ENCODE data around the gene TLCD3B. TPM values are rescaled to one million over a fixed set of nuclear protein-coding genes. Genes with fewer than 3 reads are reported as not detected.

Gene TLCD3B
- total and polyA plus RNA-seq, 9 of the 15 experiments (the other 6 are each of a cell fraction or from before 2014, with no cell fraction given): 0.10 to 0.52 (median 0.23) TPM; not detected in 4

Other genes starting within 250 kb of the TLCD3B start
Only the 7 nearest of the 26 such genes appear.
- gene TAOK2, start 57.4 kb downstream of the TLCD3B start, total RNA-seq (2014; rRNA removed): 29.3 and 33.3 TPM in 2 replicates
- 7.1 and 8.5 TPM in 2 replicates for gene TAOK2, start 57.4 kb downstream of the TLCD3B start, total RNA-seq (2014; rRNA removed; fragmentation: Illumina TruSeq; extraction: Trizol)
- gene TAOK2, start 57.4 kb downstream of the TLCD3B start, total RNA-seq (2015; rRNA removed; fragmentation: Illumina TruSeq; extraction: Trizol): 20.1 and 21.7 TPM in 2 replicates
- gene TAOK2, start 57.4 kb downstream of the TLCD3B start, total RNA-seq (2021): 34.0 and 41.8 TPM in 2 replicates
- gene TAOK2, start 57.4 kb downstream of the TLCD3B start, polyA plus RNA-seq (2011; rRNA removed): 13.7 and 19.6 TPM in 2 replicates
- gene TAOK2, start 57.4 kb downstream of the TLCD3B start, polyA plus RNA-seq (2014; fragmentation: Illumina TruSeq; extraction: Trizol): 11.6 and 16.5 TPM in 2 replicates
- gene TAOK2, start 57.4 kb downstream of the TLCD3B start, polyA plus RNA-seq (2014; fragmentation: Nextera tagmentation; extraction: Ambion mirVana): under 1 TPM; 0.10 to 0.11 TPM
- 22.6 and 27.7 TPM in 2 replicates for gene TAOK2, start 57.4 kb downstream of the TLCD3B start, polyA plus RNA-seq (2014; rRNA removed)
- gene HIRIP3, start 35.7 kb downstream of the TLCD3B start, total RNA-seq (2014; rRNA removed): 34.6 and 38.2 TPM in 2 replicates
- gene HIRIP3, start 35.7 kb downstream of the TLCD3B start, total RNA-seq (2014; rRNA removed; fragmentation: Illumina TruSeq; extraction: Trizol): 6.7 and 8.6 TPM in 2 replicates
- gene HIRIP3, start 35.7 kb downstream of the TLCD3B start, total RNA-seq (2015; rRNA removed; fragmentation: Illumina TruSeq; extraction: Trizol): 16.9 and 18.2 TPM in 2 replicates
- 27.5 and 28.2 TPM in 2 replicates for gene HIRIP3, start 35.7 kb downstream of the TLCD3B start, total RNA-seq (2021)
- 10.6 and 13.3 TPM in 2 replicates for gene HIRIP3, start 35.7 kb downstream of the TLCD3B start, polyA plus RNA-seq (2011; rRNA removed)
- gene HIRIP3, start 35.7 kb downstream of the TLCD3B start, polyA plus RNA-seq (2014; fragmentation: Illumina TruSeq; extraction: Trizol): 25.1 and 28.8 TPM in 2 replicates
- 1 to 10 TPM; 3.3 to 5.6 TPM for gene HIRIP3, start 35.7 kb downstream of the TLCD3B start, polyA plus RNA-seq (2014; fragmentation: Nextera tagmentation; extraction: Ambion mirVana)
- 27.3 and 38.0 TPM in 2 replicates for gene HIRIP3, start 35.7 kb downstream of the TLCD3B start, polyA plus RNA-seq (2014; rRNA removed)
- gene INO80E, start 35.0 kb downstream of the TLCD3B start, total RNA-seq (2014; rRNA removed): 75.3 and 77.4 TPM in 2 replicates
- 28.5 and 30.9 TPM in 2 replicates for gene INO80E, start 35.0 kb downstream of the TLCD3B start, total RNA-seq (2014; rRNA removed; fragmentation: Illumina TruSeq; extraction: Trizol)
- 49.3 and 51.7 TPM in 2 replicates for gene INO80E, start 35.0 kb downstream of the TLCD3B start, total RNA-seq (2015; rRNA removed; fragmentation: Illumina TruSeq; extraction: Trizol)
- gene INO80E, start 35.0 kb downstream of the TLCD3B start, total RNA-seq (2021): 73.3 and 88.6 TPM in 2 replicates
- 22.8 and 23.4 TPM in 2 replicates for gene INO80E, start 35.0 kb downstream of the TLCD3B start, polyA plus RNA-seq (2011; rRNA removed)
- 102 and 107 TPM in 2 replicates for gene INO80E, start 35.0 kb downstream of the TLCD3B start, polyA plus RNA-seq (2014; fragmentation: Illumina TruSeq; extraction: Trizol)
- under 1 TPM; 0.31 to 0.56 TPM for gene INO80E, start 35.0 kb downstream of the TLCD3B start, polyA plus RNA-seq (2014; fragmentation: Nextera tagmentation; extraction: Ambion mirVana)
- 71.2 and 75.1 TPM in 2 replicates for gene INO80E, start 35.0 kb downstream of the TLCD3B start, polyA plus RNA-seq (2014; rRNA removed)
- not detected in 2 replicates for gene DOC2A, start 20.2 kb downstream of the TLCD3B start, total RNA-seq (2014; rRNA removed)
- gene DOC2A, start 20.2 kb downstream of the TLCD3B start, total RNA-seq (2014; rRNA removed; fragmentation: Illumina TruSeq; extraction: Trizol): 0.07 and 0.22 TPM in 2 replicates
- 0.11 and 0.29 TPM in 2 replicates for gene DOC2A, start 20.2 kb downstream of the TLCD3B start, total RNA-seq (2015; rRNA removed; fragmentation: Illumina TruSeq; extraction: Trizol)
- 0.38 and 0.47 TPM in 2 replicates for gene DOC2A, start 20.2 kb downstream of the TLCD3B start, total RNA-seq (2021)
- gene DOC2A, start 20.2 kb downstream of the TLCD3B start, polyA plus RNA-seq (2011; rRNA removed): 0.31 and 0.79 TPM in 2 replicates
- 0.21 and 0.27 TPM in 2 replicates for gene DOC2A, start 20.2 kb downstream of the TLCD3B start, polyA plus RNA-seq (2014; fragmentation: Illumina TruSeq; extraction: Trizol)
- gene DOC2A, start 20.2 kb downstream of the TLCD3B start, polyA plus RNA-seq (2014; fragmentation: Nextera tagmentation; extraction: Ambion mirVana): under 1 TPM; 0.03 to 0.23 TPM
- 0.36 and 2.6 TPM in 2 replicates for gene DOC2A, start 20.2 kb downstream of the TLCD3B start, polyA plus RNA-seq (2014; rRNA removed)
- not detected in 2 replicates for gene C16orf92, start 8.1 kb downstream of the TLCD3B start, total RNA-seq (2014; rRNA removed)
- not detected in 2 replicates for gene C16orf92, start 8.1 kb downstream of the TLCD3B start, total RNA-seq (2014; rRNA removed; fragmentation: Illumina TruSeq; extraction: Trizol)
- not detected in 2 replicates for gene C16orf92, start 8.1 kb downstream of the TLCD3B start, total RNA-seq (2015; rRNA removed; fragmentation: Illumina TruSeq; extraction: Trizol)
- not detected in 2 replicates for gene C16orf92, start 8.1 kb downstream of the TLCD3B start, total RNA-seq (2021)
- gene C16orf92, start 8.1 kb downstream of the TLCD3B start, polyA plus RNA-seq (2011; rRNA removed): not detected in 2 replicates
- not detected in 2 replicates for gene C16orf92, start 8.1 kb downstream of the TLCD3B start, polyA plus RNA-seq (2014; fragmentation: Illumina TruSeq; extraction: Trizol)
- not detected for gene C16orf92, start 8.1 kb downstream of the TLCD3B start, polyA plus RNA-seq (2014; fragmentation: Nextera tagmentation; extraction: Ambion mirVana)
- gene C16orf92, start 8.1 kb downstream of the TLCD3B start, polyA plus RNA-seq (2014; rRNA removed): not detected in 2 replicates
- 1,524 and 2,127 TPM in 2 replicates for gene ALDOA, start 34.5 kb upstream of the TLCD3B start, total RNA-seq (2014; rRNA removed)
- 349 and 485 TPM in 2 replicates for gene ALDOA, start 34.5 kb upstream of the TLCD3B start, total RNA-seq (2014; rRNA removed; fragmentation: Illumina TruSeq; extraction: Trizol)
- 1,293 TPM in 2 replicates for gene ALDOA, start 34.5 kb upstream of the TLCD3B start, total RNA-seq (2015; rRNA removed; fragmentation: Illumina TruSeq; extraction: Trizol)
- 2,182 and 2,224 TPM in 2 replicates for gene ALDOA, start 34.5 kb upstream of the TLCD3B start, total RNA-seq (2021)
- 1,608 and 2,690 TPM in 2 replicates for gene ALDOA, start 34.5 kb upstream of the TLCD3B start, polyA plus RNA-seq (2011; rRNA removed)
- 1,472 and 2,010 TPM in 2 replicates for gene ALDOA, start 34.5 kb upstream of the TLCD3B start, polyA plus RNA-seq (2014; fragmentation: Illumina TruSeq; extraction: Trizol)
- 100 to 1,000 TPM; 311 to 650 TPM for gene ALDOA, start 34.5 kb upstream of the TLCD3B start, polyA plus RNA-seq (2014; fragmentation: Nextera tagmentation; extraction: Ambion mirVana)
- gene ALDOA, start 34.5 kb upstream of the TLCD3B start, polyA plus RNA-seq (2014; rRNA removed): 1,079 and 1,272 TPM in 2 replicates
- gene PPP4C, start 44.7 kb upstream of the TLCD3B start, total RNA-seq (2014; rRNA removed): 131 and 171 TPM in 2 replicates
- 38.9 and 59.9 TPM in 2 replicates for gene PPP4C, start 44.7 kb upstream of the TLCD3B start, total RNA-seq (2014; rRNA removed; fragmentation: Illumina TruSeq; extraction: Trizol)
- 107 and 115 TPM in 2 replicates for gene PPP4C, start 44.7 kb upstream of the TLCD3B start, total RNA-seq (2015; rRNA removed; fragmentation: Illumina TruSeq; extraction: Trizol)
- 158 TPM in 2 replicates for gene PPP4C, start 44.7 kb upstream of the TLCD3B start, total RNA-seq (2021)
- 153 and 187 TPM in 2 replicates for gene PPP4C, start 44.7 kb upstream of the TLCD3B start, polyA plus RNA-seq (2011; rRNA removed)
- gene PPP4C, start 44.7 kb upstream of the TLCD3B start, polyA plus RNA-seq (2014; fragmentation: Illumina TruSeq; extraction: Trizol): 138 and 157 TPM in 2 replicates
- gene PPP4C, start 44.7 kb upstream of the TLCD3B start, polyA plus RNA-seq (2014; fragmentation: Nextera tagmentation; extraction: Ambion mirVana): 10 to 100 TPM in 1 of 2 experiments, 1 to 10 TPM in 1; 3.5 to 10.7 TPM
- gene PPP4C, start 44.7 kb upstream of the TLCD3B start, polyA plus RNA-seq (2014; rRNA removed): 183 TPM in 2 replicates

Data from K562 (cell line).